Peyer's patch (tissue), 4 donors: Measurements from ENCODE around the gene STIL. TPM values are rescaled to one million over a fixed set of nuclear protein-coding genes. Genes with fewer than 3 reads are reported as not detected.
"Not testable (repeated sequence)": the region's sequence is repeated elsewhere in the genome, so short reads cannot be mapped to it uniquely, and the experiment has no call there.

Source experiments
- DNase-seq, 3 donors: peaks; one replicate each; pipeline ENCODE4 v3.0.0-alpha.2; 2017 to 2019
- H3K27ac ChIP-seq, 4 donors: fragments of 200-600 bp; sonication (generic); one replicate each; pipeline ENCODE4 v1.5.1; 2016 to 2019
- H3K27me3 ChIP-seq, 2 donors: fragments of 200-600 bp; sonication (generic); one replicate each; pipeline ENCODE4 v1.5.1; 2019
- H3K36me3 ChIP-seq, 3 donors: fragments of 200-600 bp; sonication (generic); one replicate each; pipeline ENCODE4 v1.5.1; 2016 to 2019
- H3K4me1 ChIP-seq, 4 donors: fragments of 200-600 bp; sonication (generic); one replicate each; pipeline ENCODE4 v1.5.1; 2016 to 2019
- H3K4me3 ChIP-seq, 4 donors: fragments of 200-600 bp; sonication (generic); 1 replicate in 3 of 4; 2 replicates in 1 of 4; pipeline ENCODE4 v1.5.1; 2016 to 2019; ENCODE audit warnings: mild to moderate bottlenecking in 1 of 4
- H3K9me3 ChIP-seq, 4 donors: fragments of 200-600 bp; sonication (generic); one replicate each; pipeline ENCODE4 v1.5.1; 2016 to 2019; ENCODE audit warnings: mild to moderate bottlenecking in 1 of 4
- CTCF ChIP-seq, 6 experiments: fragments of 450-650 bp in 4 of 6; fragments of 200-600 bp in 2 of 6; sonication (generic) in 1 of 6; IDR thresholded peaks; one replicate each; pipeline ENCODE4 v1.5.1; 2017 to 2019; ENCODE audit warnings: antibody characterized with exemption in 6 of 6, mild to moderate bottlenecking in 3 of 6, moderate library complexity in 1 of 6
- POLR2A ChIP-seq, 2 donors: fragments of 450-650 bp; IDR thresholded peaks; one replicate each; pipeline ENCODE4 v1.5.1; 2017; ENCODE audit warnings: antibody characterized with exemption in 2 of 2, mild to moderate bottlenecking in 2 of 2, moderate library complexity in 2 of 2
- total RNA-seq, 4 donors: library from RNA; depleted of rRNA; stranded (reverse); fragments of >200 nt; gene quantifications; one replicate each; pipeline ENCODE4 v1.1.0, GENCODE V29; 2016

STIL gene
- total RNA-seq, 4 donors from 2014 or later: 4.5 to 14.0 (median 6.7) TPM

- Histone ChIP-seq H3K27ac (no peak overlapping the region), H3K4me1 (no peaks in the 10 kb centered on the region), H3K9me3 (no peaks in the 10 kb centered on the region), H3K27me3 (no peaks in the 10 kb centered on the region), H3K4me3 (no peak overlapping the region), H3K36me3 (no peaks in the 10 kb centered on the region)
- DNase-seq: no peak
- TF ChIP-seq POLR2A (IDR thresholded peaks at IDR 0.05) (no peak), CTCF (IDR thresholded peaks at IDR 0.05) (no peak)
These were observed 106.1 kb downstream of the STIL start for GRCh38 chr1:47207803-47208373.

- Histone ChIP-seq H3K27ac (no peak overlapping the region), H3K36me3 (no peaks in the 10 kb centered on the region), H3K9me3 (no peaks in the 10 kb centered on the region), H3K27me3 (no peaks in the 10 kb centered on the region), H3K4me1 (no peaks in the 10 kb centered on the region), H3K4me3 (no peak overlapping the region)
- DNase-seq: no peak
- TF ChIP-seq POLR2A (IDR thresholded peaks at IDR 0.05): no peak
- no peak for TF ChIP-seq CTCF (IDR thresholded peaks at IDR 0.05)
These were observed 108.0 kb downstream of the STIL start for GRCh38 chr1:47205918-47206317.

GRCh38 chr1:47203504-47203903 lies 110.4 kb downstream of the STIL start:
- not testable (repeated sequence) for H3K27ac ChIP-seq, DNase-seq, H3K4me1 ChIP-seq, H3K27me3 ChIP-seq, H3K9me3 ChIP-seq, H3K4me3 ChIP-seq, H3K36me3 ChIP-seq

GRCh38 chr1:47201179-47201578 lies 112.8 kb downstream of the STIL start:
- no peak for DNase-seq
- Histone ChIP-seq H3K9me3 (no peaks in the 10 kb centered on the region), H3K36me3 (no peaks in the 10 kb centered on the region), H3K4me1 (no peaks in the 10 kb centered on the region), H3K4me3 (no peak overlapping the region), H3K27me3 (no peaks in the 10 kb centered on the region), H3K27ac (no peak overlapping the region)
- TF ChIP-seq CTCF (IDR thresholded peaks at IDR 0.05) (no peak), POLR2A (IDR thresholded peaks at IDR 0.05) (no peak)

Other genes starting within 250 kb of the STIL start
- 1 to 10 TPM in 1 of 4 donors, under 1 TPM in 1, not detected in 2; 0.94 to 3.3 TPM for gene CYP4Z1, start 246.9 kb downstream of the STIL start, total RNA-seq
- under 1 TPM in 2 of 4 donors, not detected in 2; 0.47 to 0.88 TPM for gene CYP4A22, start 176.7 kb downstream of the STIL start, total RNA-seq
- 100 to 1,000 TPM in 2 of 4 donors, 10 to 100 TPM in 1, 1 to 10 TPM in 1; 5.8 to 224 (median 104) TPM for gene PDZK1IP1, start 124.1 kb downstream of the STIL start, total RNA-seq
- 1 to 10 TPM; 1.2 to 7.4 (median 2.9) TPM for gene TAL1, start 81.9 kb downstream of the STIL start, total RNA-seq
- gene CMPK1, start 19.6 kb upstream of the STIL start, total RNA-seq: 100 to 1,000 TPM in 3 of 4 donors, 10 to 100 TPM in 1; 80.0 to 204 (median 111) TPM
- not detected for gene FOXE3, start 102.1 kb upstream of the STIL start, total RNA-seq
- gene FOXD2, start 123.9 kb upstream of the STIL start, total RNA-seq: 1 to 10 TPM in 3 of 4 donors, not detected in 1; 1.1 to 1.5 (median 1.3) TPM